OCI-LY7 (cell line): ENCODE results near the gene POLA1.

Source experiments
- CTCF ChIP-seq: fragments of 200-600 bp; sonication (generic); conservative IDR thresholded peaks from 2 replicates; pipeline ENCODE4 v1.5.1; 2014; ENCODE audit warnings: mild to moderate bottlenecking, antibody characterized with exemption, low read length, moderate library complexity, mixed read lengths
- EZH2phosphoT487 ChIP-seq: fragments of 200-600 bp; sonication (generic); IDR thresholded peaks from 2 replicates; pipeline ENCODE4 v1.6.1; 2018; ENCODE audit warnings: low read depth, borderline replicate concordance, mild to moderate bottlenecking, mixed run types, antibody characterized with exemption, low read length, moderate library complexity, mixed read lengths

- TF ChIP-seq CTCF = no peak
- TF ChIP-seq EZH2phosphoT487 = no peak
Observed at GRCh38 chrX:24965372-24965771, 271.7 kb downstream of the POLA1 start.
